ENCODE measurements around the gene HMMR. TPM values are rescaled to one million over a fixed set of nuclear protein-coding genes. Genes with fewer than 3 reads are reported as not detected.

Gene HMMR
- total and polyA plus RNA-seq, 9 of the 15 experiments (the other 6 are each of a cell fraction or from before 2014, with no cell fraction given): 74.9 to 133 (median 90.8) TPM

GRCh38 chr5:163459819-163460561, 442 bp upstream of the HMMR start, which contains the start of gene NUDCD2 (continued):
- TF ChIP-seq DPF2 (IDR thresholded peaks at IDR 0.05): 0 out of 2 replicates have a peak, but pooled peaks have one; percentile 44
- TF ChIP-seq TCF7L2 (IDR thresholded peaks at IDR 0.05; ENCODE audit: low read depth, low read length): no peak
- no peak for TF ChIP-seq SMC3 (conservative IDR thresholded peaks at IDR 0.05; ENCODE audit: insufficient read depth, low read depth, low read length)
- peak; percentile 66 for TF ChIP-seq CEBPB (tag; IDR thresholded peaks at IDR 0.05)
- no peak for TF ChIP-seq STAT5A (IDR thresholded peaks at IDR 0.05; ENCODE audit: borderline replicate concordance, low read length)
- no peak for TF ChIP-seq ZC3H11A (IDR thresholded peaks at IDR 0.05; ENCODE audit: low read depth, low read length)
- TF ChIP-seq ELF4 (CRISPR knock-in tag; IDR thresholded peaks at IDR 0.05): no peak
- no peak for TF ChIP-seq FOXO4 (CRISPR knock-in tag; IDR thresholded peaks at IDR 0.05)
- no peak for TF ChIP-seq PHB2 (IDR thresholded peaks at IDR 0.05; ENCODE audit: low read depth)
- no peak for TF ChIP-seq MECOM (CRISPR knock-in tag; IDR thresholded peaks at IDR 0.05)
- TF ChIP-seq PYGO2 (tag; IDR thresholded peaks at IDR 0.05): no peak
- peak; percentile 32; the same call in 1 of the 2 replicates for TF ChIP-seq MTA1 (IDR thresholded peaks at IDR 0.05; ENCODE audit: borderline replicate concordance)
- TF ChIP-seq NFIX (CRISPR knock-in tag; IDR thresholded peaks at IDR 0.05; ENCODE audit: low read depth): no peak
- no peak; the same call in 1 of the 2 replicates for TF ChIP-seq LARP7 (IDR thresholded peaks at IDR 0.05)
- no peak for TF ChIP-seq CTCFL (IDR thresholded peaks at IDR 0.05; ENCODE audit: borderline replicate concordance, insufficient read depth, low read depth, low read length, poor library complexity, severe bottlenecking)
- no peak for TF ChIP-seq PPARD (CRISPR knock-in tag; IDR thresholded peaks at IDR 0.05)
- TF ChIP-seq CHD2 (IDR thresholded peaks at IDR 0.05; ENCODE audit: low read depth, low read length): peak; percentile 47; the same call in 1 of the 2 replicates
- TF ChIP-seq ZNF277 (CRISPR knock-in tag; IDR thresholded peaks at IDR 0.05; ENCODE audit: borderline replicate concordance): no peak
- TF ChIP-seq NCOA1 (IDR thresholded peaks at IDR 0.05; ENCODE audit: low read depth): peak; percentile 38; the same call in 1 of the 2 replicates
- no peak for TF ChIP-seq ZNF584 (CRISPR knock-in tag; IDR thresholded peaks at IDR 0.05; ENCODE audit: low read depth)
- no peak for TF ChIP-seq KAT2B (IDR thresholded peaks at IDR 0.05; ENCODE audit: low read depth, low read length)
- no peak for TF ChIP-seq HSF4 (CRISPR knock-in tag; IDR thresholded peaks at IDR 0.05; ENCODE audit: borderline replicate concordance)
- no peak for TF ChIP-seq NBN (IDR thresholded peaks at IDR 0.05; ENCODE audit: low read depth)
- TF ChIP-seq MIER1 (IDR thresholded peaks at IDR 0.05; ENCODE audit: low read depth): 0 out of 2 replicates have a peak, but pooled peaks have one; percentile 52
- no peak for TF ChIP-seq ZNF311 (CRISPR knock-in tag; IDR thresholded peaks at IDR 0.05)
- no peak for TF ChIP-seq ZNF197 (CRISPR knock-in tag; IDR thresholded peaks at IDR 0.05; ENCODE audit: low read depth)
- TF ChIP-seq ZC3H4 (CRISPR knock-in tag; IDR thresholded peaks at IDR 0.05; ENCODE audit: borderline replicate concordance): peak; percentile 87

Data from K562 (cell line).